ENCODE results near the gene UBE2G1. TPM values are rescaled to one million over a fixed set of nuclear protein-coding genes. Genes with fewer than 3 reads are reported as not detected.
"Not testable (repeated sequence)": the region's sequence is repeated elsewhere in the genome, so short reads cannot be mapped to it uniquely, and the experiment has no call there.

Gene UBE2G1
- total RNA-seq, 4 donors from 2014 or later: 152 to 217 (median 180) TPM

DNA sequence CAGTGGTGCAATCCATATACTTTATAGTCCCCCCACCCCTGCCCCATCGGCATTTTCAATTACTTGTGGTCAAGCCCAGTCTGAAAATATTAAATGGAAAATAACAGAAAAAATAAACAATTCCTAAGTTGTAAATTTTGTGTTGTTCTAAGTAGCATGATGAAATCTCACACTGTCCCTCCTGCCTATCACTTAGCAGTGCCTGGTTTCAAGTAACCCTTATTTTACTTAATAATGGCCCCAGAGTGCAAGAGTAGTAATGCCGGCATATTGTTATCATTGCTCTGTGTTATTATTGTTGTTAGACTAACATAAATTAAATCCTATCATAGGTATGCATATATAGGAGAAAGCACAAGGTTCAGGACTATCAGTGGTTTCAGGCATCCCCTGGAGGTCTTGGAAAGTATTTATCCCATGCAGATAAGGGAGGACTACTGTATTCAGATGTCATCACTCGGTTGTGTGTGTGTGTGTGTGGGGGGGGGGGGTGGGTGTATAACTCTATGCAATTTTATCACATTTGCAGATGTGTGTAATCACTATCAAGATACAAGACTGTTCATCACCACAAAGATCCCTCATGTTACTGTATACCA lies 9.3 kb downstream of the UBE2G1 start:
- TF ChIP-seq, protein P1, sequence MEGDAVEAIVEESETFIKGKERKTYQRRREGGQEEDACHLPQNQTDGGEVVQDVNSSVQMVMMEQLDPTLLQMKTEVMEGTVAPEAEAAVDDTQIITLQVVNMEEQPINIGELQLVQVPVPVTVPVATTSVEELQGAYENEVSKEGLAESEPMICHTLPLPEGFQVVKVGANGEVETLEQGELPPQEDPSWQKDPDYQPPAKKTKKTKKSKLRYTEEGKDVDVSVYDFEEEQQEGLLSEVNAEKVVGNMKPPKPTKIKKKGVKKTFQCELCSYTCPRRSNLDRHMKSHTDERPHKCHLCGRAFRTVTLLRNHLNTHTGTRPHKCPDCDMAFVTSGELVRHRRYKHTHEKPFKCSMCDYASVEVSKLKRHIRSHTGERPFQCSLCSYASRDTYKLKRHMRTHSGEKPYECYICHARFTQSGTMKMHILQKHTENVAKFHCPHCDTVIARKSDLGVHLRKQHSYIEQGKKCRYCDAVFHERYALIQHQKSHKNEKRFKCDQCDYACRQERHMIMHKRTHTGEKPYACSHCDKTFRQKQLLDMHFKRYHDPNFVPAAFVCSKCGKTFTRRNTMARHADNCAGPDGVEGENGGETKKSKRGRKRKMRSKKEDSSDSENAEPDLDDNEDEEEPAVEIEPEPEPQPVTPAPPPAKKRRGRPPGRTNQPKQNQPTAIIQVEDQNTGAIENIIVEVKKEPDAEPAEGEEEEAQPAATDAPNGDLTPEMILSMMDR (IDR thresholded peaks at IDR 0.05 in 4 of 5, conservative IDR thresholded peaks at IDR 0.05 in 1 of 5): no peak
- no peak for TF ChIP-seq POLR2A (IDR thresholded peaks at IDR 0.05)
- ATAC-seq (no peak), DNase-seq (no peak)
- no peak overlapping the region for H3K4me3 ChIP-seq
- no peaks in the 10 kb centered on the region for H3K36me3 ChIP-seq
- intact Hi-C loops (cut with DNase I; ENCODE audit: low total_unique reads) (no loop called here), in situ Hi-C loops (cut with MboI; ENCODE audit: low sequenced_read_pairs in 4 of 4) (no loop called here)
- H3K9me3 ChIP-seq: no peaks in the 10 kb centered on the region
- no peaks in the 10 kb centered on the region for H3K27me3 ChIP-seq
- peak overlapping the region; percentile 48 to 100 (median 94) for H3K27ac ChIP-seq
- peaks cover 65 to 74% of the 10 kb centered on the region in 2 donors for H3K4me1 ChIP-seq

DNA sequence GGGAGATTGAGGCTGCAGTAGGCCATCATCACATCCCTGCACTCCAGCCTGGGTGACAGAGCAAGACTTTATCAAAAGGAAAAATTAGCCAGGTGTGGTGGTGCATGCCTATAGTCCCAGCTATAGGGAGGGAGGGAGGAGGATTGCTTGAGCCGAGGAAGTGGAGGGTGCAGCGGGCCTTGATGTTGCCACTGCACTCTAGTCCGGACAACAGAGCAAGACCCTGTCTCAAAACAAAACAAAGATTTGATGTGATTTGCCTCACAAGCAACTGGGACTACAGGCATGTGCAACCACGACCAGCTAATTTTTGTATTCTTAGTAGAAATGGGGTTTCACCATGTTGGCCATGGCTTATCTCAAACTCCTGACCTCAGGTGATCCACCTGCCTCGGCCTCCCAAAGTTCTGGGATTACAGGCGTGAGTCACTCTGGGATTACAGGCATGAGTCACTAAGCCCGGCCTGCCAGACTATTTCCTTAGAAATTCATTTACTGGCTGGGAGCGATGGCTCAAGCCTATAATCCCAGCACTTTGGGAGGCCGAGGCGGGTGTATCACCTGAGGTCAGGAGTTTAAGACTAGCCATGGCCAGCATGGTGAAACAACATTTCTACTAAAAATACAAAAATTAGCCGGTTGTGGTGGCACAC lies 11.5 kb downstream of the UBE2G1 start:
- peak in 1 of 2 donors; percentile 17 for ATAC-seq
- intact Hi-C loops (cut with DNase I; ENCODE audit: low total_unique reads) (no loop called here), in situ Hi-C loops (cut with MboI; ENCODE audit: low sequenced_read_pairs in 4 of 4) (no loop called here)
- peaks cover 65 to 73% of the 10 kb centered on the region in 2 donors for H3K4me1 ChIP-seq
- no peak for DNase-seq
- H3K27me3 ChIP-seq: no peaks in the 10 kb centered on the region
- no peaks in the 10 kb centered on the region for H3K36me3 ChIP-seq
- TF ChIP-seq POLR2A (IDR thresholded peaks at IDR 0.05): no peak
- TF ChIP-seq, protein P1 (IDR thresholded peaks at IDR 0.05 in 4 of 5, conservative IDR thresholded peaks at IDR 0.05 in 1 of 5): no peak
- H3K27ac ChIP-seq: peak overlapping the region; percentile 57 to 100 (median 69)
- no peaks in the 10 kb centered on the region for H3K9me3 ChIP-seq
- H3K4me3 ChIP-seq: no peak overlapping the region

DNA sequence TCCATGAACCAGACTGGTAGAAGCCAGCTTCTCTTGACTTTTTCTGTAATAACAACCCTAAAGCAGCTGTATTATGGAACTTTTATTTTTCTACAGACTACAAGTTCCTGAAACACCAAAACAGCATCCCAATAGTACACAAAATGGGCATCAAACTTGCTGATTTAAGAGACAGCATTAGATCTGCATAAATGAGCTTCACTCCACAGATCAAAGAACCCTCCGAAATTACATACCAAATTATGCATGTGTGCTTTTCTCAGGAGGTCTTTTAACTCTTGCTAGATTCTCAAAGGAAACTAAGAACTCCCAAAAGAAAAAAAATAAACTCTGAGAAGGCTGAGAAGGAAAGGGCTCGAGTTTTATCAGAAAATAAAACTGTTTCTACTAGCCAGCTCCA lies 12.3 kb downstream of the UBE2G1 start:
- TF ChIP-seq POLR2A (IDR thresholded peaks at IDR 0.05): no peak
- TF ChIP-seq, protein P1 (IDR thresholded peaks at IDR 0.05 in 4 of 5, conservative IDR thresholded peaks at IDR 0.05 in 1 of 5): no peak
- Histone ChIP-seq H3K4me3 (no peak overlapping the region), H3K36me3 (no peaks in the 10 kb centered on the region), H3K27ac (peak overlapping the region; percentile 57 to 100 (median 69)), H3K4me1 (peaks cover 60 to 65% of the 10 kb centered on the region in 2 donors), H3K27me3 (no peaks in the 10 kb centered on the region), H3K9me3 (no peaks in the 10 kb centered on the region)
- no peak for ATAC-seq
- in situ Hi-C loops (cut with MboI; ENCODE audit: low sequenced_read_pairs in 4 of 4): no loop called here
- DNase-seq: no peak
- intact Hi-C loops (cut with DNase I; ENCODE audit: low total_unique reads): no loop called here

DNA sequence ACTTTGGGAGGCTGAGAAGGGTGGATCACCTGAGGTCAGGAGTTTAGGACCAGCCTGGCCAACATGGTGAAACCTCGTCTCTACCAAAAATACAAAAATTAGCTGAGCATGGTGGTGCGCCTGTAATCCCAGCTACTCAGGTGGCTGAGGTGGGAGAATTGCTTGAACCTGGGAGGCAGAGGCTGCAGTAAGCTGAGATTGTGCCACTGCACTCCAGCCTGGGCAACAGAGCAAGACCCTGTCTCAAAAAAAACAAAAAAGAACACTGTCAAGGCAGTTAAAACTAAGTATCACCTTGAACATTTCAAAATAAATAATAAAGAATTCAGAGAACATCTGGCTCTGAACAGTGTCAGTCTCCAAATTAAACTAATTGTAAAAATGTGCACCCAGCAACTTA lies 16.3 kb downstream of the UBE2G1 start:
- Histone ChIP-seq H3K4me1 (peaks cover 54 to 68% of the 10 kb centered on the region in 2 donors), H3K27ac (peak overlapping the region; percentile 47 to 100 (median 69))
- H3K27me3 ChIP-seq; intact Hi-C loops (cut with DNase I; ENCODE audit: low total_unique reads); ATAC-seq; DNase-seq; H3K36me3 ChIP-seq; H3K4me3 ChIP-seq; in situ Hi-C loops (cut with MboI; ENCODE audit: low sequenced_read_pairs in 4 of 4); H3K9me3 ChIP-seq: not testable (repeated sequence)

DNA sequence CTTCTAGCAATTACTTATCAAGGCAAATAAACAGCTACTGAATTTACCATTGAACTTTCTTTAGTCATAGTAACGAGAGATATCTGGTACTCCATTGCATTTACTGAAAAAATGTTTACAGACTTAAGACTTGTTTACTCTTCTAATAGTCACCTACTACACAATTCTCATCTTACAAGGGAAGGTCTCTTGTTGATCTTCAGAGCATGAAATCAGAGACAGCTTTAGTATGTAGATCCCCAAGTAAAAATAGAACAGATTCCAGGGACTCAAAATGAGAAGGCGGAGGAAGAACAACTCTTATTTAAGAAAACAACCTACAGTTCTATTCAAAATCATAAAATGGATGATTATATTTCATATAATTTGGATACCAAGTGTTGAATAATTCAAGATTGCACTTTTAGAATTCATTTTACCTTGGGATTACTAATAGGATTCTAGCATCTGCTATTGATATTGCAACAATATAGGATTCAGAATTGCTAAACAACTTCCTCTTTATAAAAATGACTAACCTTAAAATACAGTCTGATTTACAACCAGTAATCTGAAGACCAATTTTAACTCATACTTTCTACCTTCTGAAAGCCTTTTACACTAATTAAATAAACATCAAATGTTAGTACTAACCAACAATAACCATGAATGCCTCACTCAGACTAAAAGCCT lies 20.8 kb downstream of the UBE2G1 start:
- peaks cover 66 to 71% of the 10 kb centered on the region in 2 donors for H3K4me1 ChIP-seq
- H3K27me3 ChIP-seq: no peaks in the 10 kb centered on the region
- H3K9me3 ChIP-seq: no peaks in the 10 kb centered on the region
- no peaks in the 10 kb centered on the region for H3K36me3 ChIP-seq
- intact Hi-C loops (cut with DNase I; ENCODE audit: low total_unique reads): loop anchor here (2.0 kb wide), 1 partner anchor 19 kb away; no protein-coding TSS in a partner anchor
- peak overlapping the region; percentile 3 to 21 (median 10) for H3K4me3 ChIP-seq
- ATAC-seq (peak in 1 of 2 donors; percentile 66), DNase-seq (no peak)
- in situ Hi-C loops (cut with MboI; ENCODE audit: low sequenced_read_pairs in 4 of 4): no loop called here
- peak in 1 of 2 donors; percentile 32 for TF ChIP-seq POLR2A (IDR thresholded peaks at IDR 0.05)
- TF ChIP-seq, protein P1 (IDR thresholded peaks at IDR 0.05 in 4 of 5, conservative IDR thresholded peaks at IDR 0.05 in 1 of 5): no peak
- H3K27ac ChIP-seq: peak overlapping the region; percentile 74 to 94 (median 88)
